ENCODE data around the gene CSNK2A1. TPM values are rescaled to one million over a fixed set of nuclear protein-coding genes. Genes with fewer than 3 reads are reported as not detected.

The CSNK2A1 gene
- total RNA-seq, 6 experiments from 2014 or later: 124 to 150 (median 135) TPM

DNA sequence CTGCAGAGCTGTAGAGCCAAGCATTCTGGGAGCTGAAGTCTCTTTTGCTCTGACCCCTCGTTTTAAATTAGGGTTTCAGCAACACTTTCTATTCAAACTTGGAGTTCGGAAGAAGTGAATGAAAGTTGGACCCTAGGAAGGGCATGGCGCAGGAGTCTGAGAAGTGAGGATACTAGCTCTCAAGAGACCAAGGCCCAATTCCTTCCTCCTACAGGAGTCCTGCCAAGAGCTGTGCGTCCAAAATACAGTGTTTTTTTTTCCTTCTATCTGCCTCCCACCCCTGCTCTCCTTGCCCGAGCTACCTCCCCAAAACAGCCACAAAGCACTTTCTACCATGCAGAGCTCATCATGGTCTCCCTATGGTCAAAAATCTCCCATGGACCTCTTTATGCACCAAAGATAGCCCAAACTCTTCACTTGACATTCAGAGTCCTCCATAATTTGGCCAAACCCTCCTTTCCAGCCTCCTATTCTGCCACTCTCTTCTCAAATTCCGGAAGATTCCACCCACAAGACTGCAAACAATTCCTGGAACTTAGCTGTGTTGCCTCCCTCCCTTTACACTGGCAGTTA is 649 bp upstream of the CSNK2A1 start:
- TF ChIP-seq, protein P1, sequence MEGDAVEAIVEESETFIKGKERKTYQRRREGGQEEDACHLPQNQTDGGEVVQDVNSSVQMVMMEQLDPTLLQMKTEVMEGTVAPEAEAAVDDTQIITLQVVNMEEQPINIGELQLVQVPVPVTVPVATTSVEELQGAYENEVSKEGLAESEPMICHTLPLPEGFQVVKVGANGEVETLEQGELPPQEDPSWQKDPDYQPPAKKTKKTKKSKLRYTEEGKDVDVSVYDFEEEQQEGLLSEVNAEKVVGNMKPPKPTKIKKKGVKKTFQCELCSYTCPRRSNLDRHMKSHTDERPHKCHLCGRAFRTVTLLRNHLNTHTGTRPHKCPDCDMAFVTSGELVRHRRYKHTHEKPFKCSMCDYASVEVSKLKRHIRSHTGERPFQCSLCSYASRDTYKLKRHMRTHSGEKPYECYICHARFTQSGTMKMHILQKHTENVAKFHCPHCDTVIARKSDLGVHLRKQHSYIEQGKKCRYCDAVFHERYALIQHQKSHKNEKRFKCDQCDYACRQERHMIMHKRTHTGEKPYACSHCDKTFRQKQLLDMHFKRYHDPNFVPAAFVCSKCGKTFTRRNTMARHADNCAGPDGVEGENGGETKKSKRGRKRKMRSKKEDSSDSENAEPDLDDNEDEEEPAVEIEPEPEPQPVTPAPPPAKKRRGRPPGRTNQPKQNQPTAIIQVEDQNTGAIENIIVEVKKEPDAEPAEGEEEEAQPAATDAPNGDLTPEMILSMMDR (IDR thresholded peaks at IDR 0.05): no peak
- DNase-seq: no peak
- H3K4me3 Mint-ChIP-seq: peak overlapping the region; percentile 91
- H3K27ac Mint-ChIP-seq: peak overlapping the region; percentile 98
- H3K27me3 Mint-ChIP-seq (ENCODE audit: insufficient read depth): peaks cover 7% of the 10 kb centered on the region; the same call in 1 of the 2 replicates
- H3K4me1 Mint-ChIP-seq (ENCODE audit: low read depth): peaks cover 44% of the 10 kb centered on the region
- H3K36me3 Mint-ChIP-seq (ENCODE audit: low read depth): peaks cover 33% of the 10 kb centered on the region
- H3K9me3 Mint-ChIP-seq: peaks cover 28% of the 10 kb centered on the region

DNA sequence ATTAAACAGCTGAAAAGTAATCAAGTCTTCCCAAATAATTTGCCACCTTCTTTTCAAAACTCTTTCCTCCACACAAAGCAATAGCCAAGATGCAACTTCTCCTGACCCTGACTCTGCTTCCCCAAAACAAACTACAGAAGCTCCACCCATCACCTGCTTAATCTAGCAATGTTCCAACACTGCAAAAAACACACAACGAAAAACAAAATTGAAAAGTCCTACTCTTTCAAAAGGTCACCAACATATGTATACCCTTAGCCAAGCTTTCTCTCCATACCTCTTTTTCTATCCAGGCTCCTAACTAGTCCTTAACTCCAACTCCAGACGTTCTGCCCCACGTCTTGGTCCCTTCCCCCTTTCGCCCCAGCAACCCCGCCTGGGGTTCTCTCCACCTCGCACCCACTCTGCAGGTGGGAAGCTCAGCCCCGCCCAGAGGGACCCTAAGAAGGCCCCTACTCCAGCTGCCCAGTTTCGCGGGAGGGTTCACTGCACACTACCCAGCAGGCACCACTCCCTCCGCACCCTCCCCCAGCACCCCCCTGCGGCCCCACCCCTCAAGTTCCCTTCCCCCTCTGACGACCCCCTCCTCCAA is 717 bp downstream of the CSNK2A1 start:
- Mint-ChIP-seq H3K4me1 (ENCODE audit: low read depth) (peaks cover 57% of the 10 kb centered on the region), H3K4me3 (peak overlapping the region; percentile 91), H3K9me3 (peaks cover 29% of the 10 kb centered on the region), H3K36me3 (ENCODE audit: low read depth) (peaks cover 46% of the 10 kb centered on the region), H3K27ac (peak overlapping the region; percentile 98), H3K27me3 (ENCODE audit: insufficient read depth) (peaks cover 7% of the 10 kb centered on the region; the same call in 1 of the 2 replicates)
- TF ChIP-seq, protein P1 (IDR thresholded peaks at IDR 0.05): no peak
- DNase-seq: no peak

DNA sequence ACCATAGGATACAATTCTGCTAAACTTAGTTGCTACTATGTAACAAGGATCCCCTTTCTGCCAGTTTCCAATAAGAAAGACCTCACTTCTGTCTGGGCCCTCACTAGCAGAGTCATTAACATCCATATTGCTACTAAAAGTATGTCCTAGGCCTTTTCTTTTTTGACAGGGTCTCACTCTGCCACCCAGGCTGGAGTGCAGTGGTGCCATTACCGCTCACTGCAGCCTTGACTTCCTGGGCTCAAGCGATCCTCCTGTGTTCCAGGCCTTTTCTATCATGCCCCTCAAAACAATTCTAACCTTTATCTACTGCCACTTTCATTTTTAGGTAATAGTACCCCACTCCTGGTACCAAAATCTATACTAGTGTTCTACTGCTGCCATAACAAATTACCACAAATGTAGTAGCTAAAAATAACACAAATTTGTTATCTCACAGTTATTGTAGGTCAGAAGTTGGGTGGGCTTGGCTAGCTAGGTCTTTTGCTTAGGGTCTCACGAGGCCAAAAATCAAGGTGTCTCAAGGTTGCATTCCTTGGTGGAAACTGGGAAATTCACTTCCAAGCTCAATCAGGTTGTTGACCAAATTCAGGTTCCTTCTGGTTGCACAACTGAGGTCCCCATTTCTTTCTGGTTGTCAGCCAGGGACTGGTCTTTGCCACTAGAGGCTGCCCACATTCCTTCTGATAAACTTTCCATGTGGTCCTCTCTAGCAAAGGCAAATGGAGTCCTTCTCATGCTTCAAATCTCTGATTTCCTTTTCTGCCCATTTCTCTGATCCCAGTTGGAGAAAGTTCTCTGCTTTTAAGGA is 3.0 kb downstream of the CSNK2A1 start:
- DNase-seq: no peak
- Mint-ChIP-seq H3K27me3 (ENCODE audit: insufficient read depth) (no peaks in the 10 kb centered on the region), H3K9me3 (peaks cover 29% of the 10 kb centered on the region), H3K4me3 (no peak overlapping the region), H3K36me3 (ENCODE audit: low read depth) (peaks cover 47% of the 10 kb centered on the region), H3K4me1 (ENCODE audit: low read depth) (peaks cover 78% of the 10 kb centered on the region), H3K27ac (no peak overlapping the region)
- TF ChIP-seq, protein P1 (IDR thresholded peaks at IDR 0.05): 0 out of 2 replicates have a peak, but pooled peaks have one; percentile 10

DNA sequence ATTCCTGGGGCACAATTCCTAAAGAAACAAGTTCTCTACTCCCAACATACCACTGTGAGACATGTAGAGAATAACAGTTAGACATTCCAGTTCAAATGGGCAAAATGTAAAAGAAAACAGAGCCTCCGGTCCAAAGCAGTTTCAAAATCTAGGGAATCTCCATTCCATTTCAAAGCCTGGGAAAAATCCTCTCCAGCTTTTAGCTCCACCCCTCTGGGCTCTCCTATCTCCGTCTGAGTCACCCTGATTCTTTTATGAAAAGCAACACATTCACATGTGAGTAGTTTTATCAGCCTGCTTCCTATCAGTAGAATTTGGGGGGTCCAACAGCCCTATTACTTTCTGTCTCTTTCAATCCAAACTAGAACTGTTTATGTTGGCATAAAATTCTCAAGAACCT is 3.7 kb downstream of the CSNK2A1 start:
- H3K4me3 Mint-ChIP-seq: no peak overlapping the region
- peaks cover 47% of the 10 kb centered on the region for H3K36me3 Mint-ChIP-seq (ENCODE audit: low read depth)
- DNase-seq: peak; percentile 20

DNA sequence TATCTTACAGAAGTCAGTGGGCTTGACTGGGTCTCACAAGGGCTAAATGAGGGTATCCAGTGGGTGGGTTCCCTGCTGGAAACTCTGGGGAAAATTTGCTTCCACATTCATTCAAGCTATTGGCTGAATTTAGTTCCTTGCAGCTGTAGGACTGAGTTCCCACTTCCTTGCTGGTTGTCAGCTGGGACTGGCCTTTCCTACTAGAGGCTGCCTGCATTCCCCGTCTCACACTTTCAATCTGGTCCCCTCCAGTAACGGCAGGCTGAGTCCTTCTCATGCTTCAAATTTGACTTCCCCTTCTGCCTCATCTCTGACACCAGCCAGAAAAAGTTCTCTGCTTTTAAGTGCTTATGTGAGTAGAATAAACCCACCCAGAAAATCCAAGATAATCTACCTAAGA is 4.4 kb downstream of the CSNK2A1 start:
- peaks cover 77% of the 10 kb centered on the region for H3K4me1 Mint-ChIP-seq (ENCODE audit: low read depth)
- H3K4me3 Mint-ChIP-seq: no peak overlapping the region
- no peak overlapping the region; the same call in 1 of the 2 replicates for H3K27ac Mint-ChIP-seq
- H3K27me3 Mint-ChIP-seq (ENCODE audit: insufficient read depth): no peaks in the 10 kb centered on the region
- H3K36me3 Mint-ChIP-seq (ENCODE audit: low read depth): peaks cover 47% of the 10 kb centered on the region
- TF ChIP-seq, protein P1 (IDR thresholded peaks at IDR 0.05): no peak
- peaks cover 29% of the 10 kb centered on the region for H3K9me3 Mint-ChIP-seq
- no peak for DNase-seq

More for the DNA sequence above, 3.7 kb downstream of the CSNK2A1 start:
- TF ChIP-seq, protein P1 (IDR thresholded peaks at IDR 0.05): no peak
- H3K27me3 Mint-ChIP-seq (ENCODE audit: insufficient read depth): no peaks in the 10 kb centered on the region
- peaks cover 29% of the 10 kb centered on the region for H3K9me3 Mint-ChIP-seq
- H3K27ac Mint-ChIP-seq: peak overlapping the region; percentile 29
- H3K4me1 Mint-ChIP-seq (ENCODE audit: low read depth): peaks cover 80% of the 10 kb centered on the region

Measured in HFFc6 (cell line).